ENCODE results near the gene PYGL. TPM values are rescaled to one million over a fixed set of nuclear protein-coding genes. Genes with fewer than 3 reads are reported as not detected.

PYGL gene
- total RNA-seq, 1 donor from 2014 or later = 63.0 TPM

DNA sequence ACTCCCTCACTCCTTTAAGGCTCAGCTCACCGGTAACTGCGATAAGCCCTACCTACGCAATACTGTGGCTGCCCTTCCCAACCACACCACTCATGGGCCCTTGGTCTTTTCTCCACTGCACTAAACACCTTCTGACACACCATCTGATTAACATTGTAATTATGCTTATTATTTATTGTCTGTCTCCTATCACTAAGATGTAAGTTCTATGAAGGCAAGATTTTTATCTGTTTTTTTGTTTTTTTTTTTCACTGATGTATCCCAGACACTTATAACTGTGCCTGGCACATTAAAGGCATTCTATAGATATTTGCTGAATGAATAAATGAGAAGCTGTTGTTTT, 34.2 kb upstream of the PYGL start:
- H3K36me3 ChIP-seq = no peaks in the 10 kb centered on the region
- H3K4me3 Mint-ChIP-seq = no peak overlapping the region
- DNase-seq (ENCODE audit: low spot score) = no peak
- no peaks in the 10 kb centered on the region for H3K4me1 Mint-ChIP-seq
- no peaks in the 10 kb centered on the region for H3K4me1 ChIP-seq
- H3K4me2 ChIP-seq = no peak overlapping the region
- H3K27ac Mint-ChIP-seq = peak overlapping the region; percentile 38
- H3K79me2 ChIP-seq (ENCODE audit: low read depth) = no peaks in the 10 kb centered on the region
- no peaks in the 10 kb centered on the region for H3K36me3 Mint-ChIP-seq
- no peaks in the 10 kb centered on the region for H3K9me3 Mint-ChIP-seq
- no peak overlapping the region for H2AFZ ChIP-seq (replicated peaks)
- H3K4me3 ChIP-seq = no peak overlapping the region
- H3K27ac ChIP-seq = no peak overlapping the region
- no peaks in the 10 kb centered on the region for H3K9me3 ChIP-seq (ENCODE audit: low read depth)
- TF ChIP-seq EZH2phosphoT487 (IDR thresholded peaks at IDR 0.05) (no peak), EZH2 (IDR thresholded peaks at IDR 0.05) (no peak)
- TF ChIP-seq, protein P1, sequence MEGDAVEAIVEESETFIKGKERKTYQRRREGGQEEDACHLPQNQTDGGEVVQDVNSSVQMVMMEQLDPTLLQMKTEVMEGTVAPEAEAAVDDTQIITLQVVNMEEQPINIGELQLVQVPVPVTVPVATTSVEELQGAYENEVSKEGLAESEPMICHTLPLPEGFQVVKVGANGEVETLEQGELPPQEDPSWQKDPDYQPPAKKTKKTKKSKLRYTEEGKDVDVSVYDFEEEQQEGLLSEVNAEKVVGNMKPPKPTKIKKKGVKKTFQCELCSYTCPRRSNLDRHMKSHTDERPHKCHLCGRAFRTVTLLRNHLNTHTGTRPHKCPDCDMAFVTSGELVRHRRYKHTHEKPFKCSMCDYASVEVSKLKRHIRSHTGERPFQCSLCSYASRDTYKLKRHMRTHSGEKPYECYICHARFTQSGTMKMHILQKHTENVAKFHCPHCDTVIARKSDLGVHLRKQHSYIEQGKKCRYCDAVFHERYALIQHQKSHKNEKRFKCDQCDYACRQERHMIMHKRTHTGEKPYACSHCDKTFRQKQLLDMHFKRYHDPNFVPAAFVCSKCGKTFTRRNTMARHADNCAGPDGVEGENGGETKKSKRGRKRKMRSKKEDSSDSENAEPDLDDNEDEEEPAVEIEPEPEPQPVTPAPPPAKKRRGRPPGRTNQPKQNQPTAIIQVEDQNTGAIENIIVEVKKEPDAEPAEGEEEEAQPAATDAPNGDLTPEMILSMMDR (IDR thresholded peaks at IDR 0.05) = no peak
- no peak overlapping the region for H3K9ac ChIP-seq
- no peaks in the 10 kb centered on the region for H3F3A ChIP-seq (ENCODE audit: low read depth)
- H3K27me3 ChIP-seq = no peaks in the 10 kb centered on the region
- H4K20me1 ChIP-seq (ENCODE audit: low read depth) = no peaks in the 10 kb centered on the region
- H3K27me3 Mint-ChIP-seq (ENCODE audit: insufficient read depth, low read depth) = peaks cover 2% of the 10 kb centered on the region

- H2AFZ ChIP-seq (replicated peaks) = no peak overlapping the region
- H3K27ac ChIP-seq = no peak overlapping the region
- H4K20me1 ChIP-seq (ENCODE audit: low read depth) = no peaks in the 10 kb centered on the region
- H3K9ac ChIP-seq = no peak overlapping the region
- no peaks in the 10 kb centered on the region for H3K27me3 ChIP-seq
- Mint-ChIP-seq H3K4me3 (no peak overlapping the region), H3K27ac (peak overlapping the region; percentile 38), H3K4me1 (no peaks in the 10 kb centered on the region), H3K9me3 (no peaks in the 10 kb centered on the region), H3K27me3 (ENCODE audit: insufficient read depth, low read depth) (peaks cover 2% of the 10 kb centered on the region), H3K36me3 (no peaks in the 10 kb centered on the region)
- no peaks in the 10 kb centered on the region for H3K36me3 ChIP-seq
- H3K4me1 ChIP-seq = no peaks in the 10 kb centered on the region
- H3K9me3 ChIP-seq (ENCODE audit: low read depth) = no peaks in the 10 kb centered on the region
- TF ChIP-seq, protein P1 (IDR thresholded peaks at IDR 0.05) = no peak
- TF ChIP-seq EZH2 (IDR thresholded peaks at IDR 0.05) (no peak), EZH2phosphoT487 (IDR thresholded peaks at IDR 0.05) (no peak)
- no peak for DNase-seq (ENCODE audit: low spot score)
- no peaks in the 10 kb centered on the region for H3F3A ChIP-seq (ENCODE audit: low read depth)
- H3K4me3 ChIP-seq = no peak overlapping the region
- H3K79me2 ChIP-seq (ENCODE audit: low read depth) = no peaks in the 10 kb centered on the region
- no peak overlapping the region for H3K4me2 ChIP-seq
Observed at GRCh38 chr14:50977863-50978528, 33.7 kb upstream of the PYGL start.

DNA sequence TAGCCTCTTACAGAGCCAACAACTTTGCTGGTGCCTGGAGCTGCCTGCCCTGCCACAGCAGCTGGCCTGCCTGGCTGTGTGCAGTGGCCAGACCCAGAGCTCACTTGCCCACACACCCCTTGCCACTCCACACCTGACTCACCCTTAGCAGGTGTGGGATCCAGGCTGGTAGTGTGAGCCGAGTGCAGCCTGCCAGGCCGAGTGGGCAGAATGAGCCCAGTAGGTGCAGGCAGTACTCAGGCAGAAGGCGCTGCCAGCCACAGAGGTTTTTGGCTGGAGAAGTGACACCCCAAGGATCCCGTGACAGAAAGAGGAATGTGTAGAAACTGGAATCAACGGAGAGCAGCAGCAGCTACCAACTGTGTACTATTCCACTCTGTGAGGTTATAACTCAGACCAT, 29.8 kb upstream of the PYGL start:
- H3K9me3 Mint-ChIP-seq = no peaks in the 10 kb centered on the region
- Histone ChIP-seq H3K27me3 (no peaks in the 10 kb centered on the region), H3K36me3 (no peaks in the 10 kb centered on the region), H2AFZ (replicated peaks) (no peak overlapping the region), H3K9me3 (ENCODE audit: low read depth) (no peaks in the 10 kb centered on the region), H3K27ac (no peak overlapping the region), H4K20me1 (ENCODE audit: low read depth) (no peaks in the 10 kb centered on the region), H3K4me3 (no peak overlapping the region), H3K79me2 (ENCODE audit: low read depth) (no peaks in the 10 kb centered on the region), H3K9ac (no peak overlapping the region), H3F3A (ENCODE audit: low read depth) (no peaks in the 10 kb centered on the region), H3K4me2 (no peak overlapping the region), H3K4me1 (no peaks in the 10 kb centered on the region)
- no peak overlapping the region for H3K27ac Mint-ChIP-seq
- TF ChIP-seq EZH2 (IDR thresholded peaks at IDR 0.05) (no peak), EZH2phosphoT487 (IDR thresholded peaks at IDR 0.05) (no peak)
- TF ChIP-seq, protein P1 (IDR thresholded peaks at IDR 0.05) = no peak
- no peak for DNase-seq (ENCODE audit: low spot score)
- H3K4me3 Mint-ChIP-seq = no peak overlapping the region
- peaks cover 1% of the 10 kb centered on the region for H3K27me3 Mint-ChIP-seq (ENCODE audit: insufficient read depth, low read depth)
- H3K36me3 Mint-ChIP-seq = no peaks in the 10 kb centered on the region
- no peaks in the 10 kb centered on the region for H3K4me1 Mint-ChIP-seq

All from neural progenitor cell (in vitro differentiated cells).